Osteocyte (in vitro differentiated cells): ENCODE data around the gene TTC39B. TPM values are rescaled to one million over a fixed set of nuclear protein-coding genes. Genes with fewer than 3 reads are reported as not detected.
A peak's percentile ranks its signal among the peaks of the same experiment; 100 is the strongest.

Experiments used
- DNase-seq: peaks from one replicate; pipeline ENCODE4 v3.0.0; 2021; ENCODE audit warnings: mixed read lengths; ENCODE audit not compliant: unreplicated experiment; ENCODE audit errors: extremely low spot score
- H3K27ac Mint-ChIP-seq: one replicate; pipeline ENCODE4 v1.8.0; 2021; ENCODE audit warnings: mild to moderate bottlenecking, mixed read lengths; ENCODE audit not compliant: unreplicated experiment
- H3K27me3 Mint-ChIP-seq: one replicate; pipeline ENCODE4 v1.8.0; 2021; ENCODE audit warnings: mixed read lengths; ENCODE audit not compliant: unreplicated experiment
- H3K36me3 Mint-ChIP-seq: one replicate; pipeline ENCODE4 v1.8.0; 2021; ENCODE audit warnings: mixed read lengths; ENCODE audit not compliant: unreplicated experiment
- H3K4me1 Mint-ChIP-seq: one replicate; pipeline ENCODE4 v1.8.0; 2021; ENCODE audit warnings: mixed read lengths; ENCODE audit not compliant: unreplicated experiment
- H3K4me3 Mint-ChIP-seq: one replicate; pipeline ENCODE4 v1.8.0; 2021; ENCODE audit warnings: mild to moderate bottlenecking, moderate library complexity, mixed read lengths; ENCODE audit not compliant: unreplicated experiment
- H3K9me3 Mint-ChIP-seq: one replicate; pipeline ENCODE4 v1.8.0; 2021; ENCODE audit warnings: mixed read lengths; ENCODE audit not compliant: unreplicated experiment
- CTCF ChIP-seq: fragments of 200-600 bp; sonication (generic); IDR thresholded peaks from 2 replicates; pipeline ENCODE4 v1.5.0; 2021; ENCODE audit warnings: antibody characterized with exemption, mild to moderate bottlenecking, moderate library complexity
- total RNA-seq: library from RNA; stranded (reverse); gene quantifications from 2 replicates; pipeline ENCODE4 v1.2.1, GENCODE V29; 2021

The TTC39B gene
- total RNA-seq, 1 donor from 2014 or later: 25.5 TPM

GRCh38 chr9:15277400-15278090 is 29.5 kb downstream of the TTC39B start:
- Mint-ChIP-seq H3K27ac (no peak overlapping the region), H3K9me3 (no peaks in the 10 kb centered on the region), H3K27me3 (no peaks in the 10 kb centered on the region), H3K4me3 (no peak overlapping the region), H3K36me3 (peaks cover 2% of the 10 kb centered on the region), H3K4me1 (peaks cover 15% of the 10 kb centered on the region)
- peak; percentile 59 for TF ChIP-seq CTCF
- no peak for DNase-seq

GRCh38 chr9:15276328-15276938 is 30.6 kb downstream of the TTC39B start:
- H3K27ac Mint-ChIP-seq: no peak overlapping the region
- H3K4me1 Mint-ChIP-seq: peaks cover 15% of the 10 kb centered on the region
- H3K27me3 Mint-ChIP-seq: no peaks in the 10 kb centered on the region
- no peak for TF ChIP-seq CTCF
- no peaks in the 10 kb centered on the region for H3K9me3 Mint-ChIP-seq
- no peak for DNase-seq
- no peak overlapping the region for H3K4me3 Mint-ChIP-seq
- H3K36me3 Mint-ChIP-seq: peaks cover 4% of the 10 kb centered on the region

- Mint-ChIP-seq H3K4me1 (peaks cover 13% of the 10 kb centered on the region), H3K27me3 (no peaks in the 10 kb centered on the region), H3K36me3 (peaks cover 4% of the 10 kb centered on the region), H3K27ac (no peak overlapping the region), H3K4me3 (no peak overlapping the region), H3K9me3 (no peaks in the 10 kb centered on the region)
- no peak for TF ChIP-seq CTCF
- no peak for DNase-seq
Measured at GRCh38 chr9:15274425-15274824, 32.6 kb downstream of the TTC39B start.

- H3K27me3 Mint-ChIP-seq: no peaks in the 10 kb centered on the region
- no peak overlapping the region for H3K4me3 Mint-ChIP-seq
- no peak overlapping the region for H3K27ac Mint-ChIP-seq
- DNase-seq: no peak
- no peaks in the 10 kb centered on the region for H3K9me3 Mint-ChIP-seq
- TF ChIP-seq CTCF: no peak
- peaks cover 15% of the 10 kb centered on the region for H3K4me1 Mint-ChIP-seq
- peaks cover 4% of the 10 kb centered on the region for H3K36me3 Mint-ChIP-seq
Measured at GRCh38 chr9:15272377-15272928, 34.6 kb downstream of the TTC39B start.

- TF ChIP-seq CTCF: no peak
- no peak overlapping the region for H3K27ac Mint-ChIP-seq
- H3K4me3 Mint-ChIP-seq: no peak overlapping the region
- H3K4me1 Mint-ChIP-seq: peaks cover 15% of the 10 kb centered on the region
- DNase-seq: no peak
- peaks cover 6% of the 10 kb centered on the region for H3K36me3 Mint-ChIP-seq
- H3K27me3 Mint-ChIP-seq: no peaks in the 10 kb centered on the region
- H3K9me3 Mint-ChIP-seq: no peaks in the 10 kb centered on the region
Measured at GRCh38 chr9:15271403-15271802, 35.6 kb downstream of the TTC39B start.
